ENCODE results near the gene PDCD1. TPM values are rescaled to one million over a fixed set of nuclear protein-coding genes. Genes with fewer than 3 reads are reported as not detected.

PDCD1 gene
- total RNA-seq, 2 donors from 2014 or later: 1.0 to 17.5 TPM

DNA sequence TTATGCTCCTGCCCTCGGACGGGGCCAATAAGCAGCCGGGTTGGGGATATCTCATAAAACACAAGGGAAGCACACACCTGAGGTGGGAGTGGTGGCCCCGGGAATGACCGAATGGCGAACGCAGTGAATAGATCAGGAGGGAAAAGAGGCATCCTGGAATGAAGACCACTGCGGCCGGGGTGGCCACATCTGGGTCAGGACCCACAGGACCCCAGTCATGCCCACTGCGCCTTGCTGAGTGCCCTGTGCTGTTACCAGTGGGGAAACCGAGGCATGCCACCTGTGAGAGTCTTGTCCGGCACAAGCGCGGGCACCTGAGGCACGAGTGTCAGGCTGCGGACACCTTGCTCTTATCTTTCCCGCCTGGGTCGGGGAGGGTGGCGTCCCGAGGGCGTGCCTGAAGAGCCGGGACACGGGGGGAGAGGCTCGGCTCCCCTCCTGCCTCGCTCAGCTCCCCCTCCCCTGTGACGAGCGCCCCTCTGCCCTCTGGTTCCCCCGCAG, 1.6 kb downstream of the PDCD1 start:
- Histone ChIP-seq H3K27ac (peak overlapping the region; percentile 93 to 98), H3K9me3 (no peaks in the 10 kb centered on the region), H3K4me3 (no peak overlapping the region), H3K36me3 (no peaks in the 10 kb centered on the region), H3K4me1 (peaks cover 0 to 43% of the 10 kb centered on the region in 2 donors), H3K27me3 (no peaks in the 10 kb centered on the region)
- TF ChIP-seq, protein P1, sequence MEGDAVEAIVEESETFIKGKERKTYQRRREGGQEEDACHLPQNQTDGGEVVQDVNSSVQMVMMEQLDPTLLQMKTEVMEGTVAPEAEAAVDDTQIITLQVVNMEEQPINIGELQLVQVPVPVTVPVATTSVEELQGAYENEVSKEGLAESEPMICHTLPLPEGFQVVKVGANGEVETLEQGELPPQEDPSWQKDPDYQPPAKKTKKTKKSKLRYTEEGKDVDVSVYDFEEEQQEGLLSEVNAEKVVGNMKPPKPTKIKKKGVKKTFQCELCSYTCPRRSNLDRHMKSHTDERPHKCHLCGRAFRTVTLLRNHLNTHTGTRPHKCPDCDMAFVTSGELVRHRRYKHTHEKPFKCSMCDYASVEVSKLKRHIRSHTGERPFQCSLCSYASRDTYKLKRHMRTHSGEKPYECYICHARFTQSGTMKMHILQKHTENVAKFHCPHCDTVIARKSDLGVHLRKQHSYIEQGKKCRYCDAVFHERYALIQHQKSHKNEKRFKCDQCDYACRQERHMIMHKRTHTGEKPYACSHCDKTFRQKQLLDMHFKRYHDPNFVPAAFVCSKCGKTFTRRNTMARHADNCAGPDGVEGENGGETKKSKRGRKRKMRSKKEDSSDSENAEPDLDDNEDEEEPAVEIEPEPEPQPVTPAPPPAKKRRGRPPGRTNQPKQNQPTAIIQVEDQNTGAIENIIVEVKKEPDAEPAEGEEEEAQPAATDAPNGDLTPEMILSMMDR (IDR thresholded peaks at IDR 0.05): no peak
- DNase-seq (ENCODE audit: low spot score): no peak

DNA sequence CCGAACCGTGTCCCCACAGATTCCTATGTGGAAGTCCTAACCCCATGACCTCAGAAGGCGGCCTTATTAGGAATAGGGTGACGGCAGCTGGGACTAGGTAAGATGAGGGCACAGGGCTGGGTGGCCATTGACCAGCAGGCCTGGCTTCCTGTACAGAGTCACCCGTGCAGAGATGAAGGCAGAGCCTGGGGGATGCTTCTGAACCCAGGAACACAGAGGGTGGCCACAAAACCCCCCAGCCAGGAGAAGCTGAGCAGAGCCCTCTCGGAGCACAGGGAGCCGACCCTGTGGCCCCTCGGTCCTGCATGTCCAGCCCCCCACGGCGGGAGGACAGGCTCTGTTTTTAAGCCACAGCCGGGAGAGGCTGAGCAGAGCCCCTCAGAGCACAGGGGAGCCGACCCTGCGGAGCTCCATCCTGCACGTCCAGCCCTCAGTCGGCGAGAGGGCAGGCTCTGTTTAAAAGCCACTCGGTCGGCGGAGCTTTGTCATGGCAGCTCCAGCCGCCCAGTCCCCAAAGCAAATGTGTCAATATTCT, 2.7 kb downstream of the PDCD1 start:
- Histone ChIP-seq H3K36me3 (no peaks in the 10 kb centered on the region), H3K4me3 (no peak overlapping the region), H3K4me1 (peaks cover 0 to 43% of the 10 kb centered on the region in 2 donors), H3K27me3 (no peaks in the 10 kb centered on the region), H3K27ac (peak overlapping the region in 1 of 2 donors; percentile 83), H3K9me3 (no peaks in the 10 kb centered on the region)
- TF ChIP-seq, protein P1 (IDR thresholded peaks at IDR 0.05): no peak
- no peak for DNase-seq (ENCODE audit: low spot score)

DNA sequence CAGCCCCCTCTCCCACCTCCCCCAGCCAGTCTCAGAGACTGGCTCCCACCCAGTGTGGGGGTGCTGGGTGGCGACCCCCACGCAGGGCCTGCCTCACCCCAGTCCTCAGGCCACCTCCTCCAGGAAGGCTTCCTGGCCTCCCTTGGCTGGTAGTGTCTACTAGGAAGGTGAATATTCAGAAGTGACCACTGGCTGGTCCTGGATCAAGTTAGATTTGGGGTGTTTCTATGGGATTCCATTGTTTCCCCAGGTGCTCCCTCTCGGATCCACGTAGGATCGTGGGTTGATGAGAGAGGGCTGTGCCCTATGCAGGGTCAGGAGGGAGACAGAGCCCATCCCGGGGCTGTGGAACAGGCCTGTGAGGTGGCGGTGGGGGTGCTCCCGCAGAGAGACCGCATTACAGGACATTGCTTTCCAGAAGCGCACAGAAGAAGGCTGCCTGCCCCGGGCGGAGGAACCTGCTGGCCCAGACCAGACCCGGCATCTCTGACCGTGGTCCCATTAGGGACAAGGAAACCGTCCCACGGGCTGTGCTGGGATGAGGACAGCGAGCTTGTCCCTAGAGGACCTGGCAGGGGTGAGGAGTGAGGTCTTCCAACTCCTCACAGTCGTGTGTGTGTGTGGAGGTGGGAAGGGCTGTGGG, 3.3 kb downstream of the PDCD1 start:
- DNase-seq (ENCODE audit: low spot score): no peak
- Histone ChIP-seq H3K27ac (peak overlapping the region; percentile 48 to 83), H3K4me1 (peaks cover 0 to 38% of the 10 kb centered on the region in 2 donors), H3K4me3 (no peak overlapping the region), H3K9me3 (no peaks in the 10 kb centered on the region), H3K27me3 (no peaks in the 10 kb centered on the region), H3K36me3 (no peaks in the 10 kb centered on the region)
- TF ChIP-seq, protein P1 (IDR thresholded peaks at IDR 0.05): no peak

DNA sequence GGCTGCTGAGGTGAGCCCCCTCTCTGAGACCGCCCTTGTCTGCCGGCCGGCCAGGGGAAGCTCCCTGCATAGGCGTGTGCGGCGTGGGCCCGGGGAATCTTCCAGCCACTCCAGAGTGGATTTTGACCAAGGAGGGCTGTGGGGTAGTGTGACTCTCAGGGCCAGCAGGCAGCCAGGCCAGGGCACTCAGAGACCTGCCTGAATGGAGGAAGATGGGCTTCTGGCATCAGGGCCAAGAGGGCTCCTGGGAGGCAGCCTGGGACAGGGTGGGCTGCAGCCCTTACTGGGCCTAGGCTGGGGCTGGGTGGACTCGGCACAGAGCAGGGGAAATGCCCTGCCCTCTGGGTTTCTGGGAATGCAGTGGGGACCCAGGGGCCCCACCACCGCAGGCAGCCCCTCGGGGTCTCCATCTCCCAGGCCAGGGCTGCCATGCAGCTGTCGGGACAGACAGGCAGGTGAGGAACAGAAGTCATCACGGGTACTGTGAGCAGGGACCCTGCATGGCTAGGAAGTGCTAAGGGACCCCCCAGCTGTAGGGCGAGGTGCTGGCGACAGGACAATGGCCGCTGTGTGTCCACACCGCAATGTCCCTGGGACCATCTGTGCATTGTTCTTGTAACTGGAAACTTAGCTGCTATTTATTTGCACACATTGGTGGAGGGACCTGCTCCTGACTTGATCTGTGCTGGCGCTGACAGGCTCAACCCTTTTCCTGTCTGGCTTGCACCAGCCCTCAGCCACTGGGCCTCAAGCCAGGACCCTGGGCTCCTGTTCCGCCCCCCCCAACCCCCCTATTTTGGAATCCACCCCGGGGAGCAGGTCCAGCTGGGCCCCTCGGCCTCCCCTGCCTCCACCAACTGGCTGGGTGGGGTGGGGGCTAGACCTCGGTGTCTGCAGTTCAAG, 4.1 kb downstream of the PDCD1 start:
- Histone ChIP-seq H3K9me3 (no peaks in the 10 kb centered on the region), H3K27me3 (no peaks in the 10 kb centered on the region), H3K4me3 (no peak overlapping the region), H3K36me3 (no peaks in the 10 kb centered on the region), H3K27ac (peak overlapping the region; percentile 48 to 83), H3K4me1 (peaks cover 0 to 31% of the 10 kb centered on the region in 2 donors)
- no peak for DNase-seq (ENCODE audit: low spot score)
- TF ChIP-seq, protein P1 (IDR thresholded peaks at IDR 0.05): no peak

DNA sequence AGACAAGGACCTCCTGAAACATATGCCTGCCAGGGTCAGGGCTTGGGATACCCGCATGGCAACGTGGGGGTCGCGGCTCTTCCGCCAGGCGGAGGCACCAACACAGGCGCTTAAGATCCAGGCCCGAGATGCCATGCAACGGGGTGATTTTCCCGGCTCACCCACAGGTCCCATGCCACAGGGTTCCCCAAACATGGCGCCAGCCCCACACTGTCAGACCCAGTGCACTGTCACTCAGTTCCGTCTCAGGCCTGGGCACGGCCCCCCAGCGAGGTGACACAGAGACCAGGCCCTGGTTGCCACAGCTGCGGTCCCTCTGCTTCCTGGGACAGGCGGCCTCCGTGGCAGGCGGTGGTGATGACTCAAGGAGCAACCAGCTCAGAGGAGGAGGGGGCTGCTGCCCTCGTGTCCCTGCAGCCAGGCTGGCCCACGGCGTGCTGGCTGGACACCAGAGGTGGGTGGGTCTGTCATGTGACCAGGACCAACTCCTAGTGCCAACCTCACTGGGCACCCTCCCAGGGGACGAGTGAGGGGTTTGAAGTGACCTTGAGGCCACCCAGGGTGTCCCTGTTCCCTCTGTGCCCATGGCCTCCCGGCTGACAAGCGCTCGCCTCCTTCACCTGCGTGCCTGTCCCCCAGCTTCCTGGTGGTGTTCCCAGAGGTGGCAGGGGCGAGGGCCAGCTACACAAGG, 4.9 kb downstream of the PDCD1 start:
- Histone ChIP-seq H3K36me3 (no peaks in the 10 kb centered on the region), H3K27me3 (no peaks in the 10 kb centered on the region), H3K27ac (peak overlapping the region; percentile 48 to 83), H3K4me1 (peaks cover 0 to 23% of the 10 kb centered on the region in 2 donors), H3K9me3 (no peaks in the 10 kb centered on the region), H3K4me3 (no peak overlapping the region)
- DNase-seq (ENCODE audit: low spot score): no peak
- TF ChIP-seq, protein P1 (IDR thresholded peaks at IDR 0.05): no peak

All from right atrium auricular region (tissue), 2 donors.